ENCODE measurements around the gene KLK3. TPM values are rescaled to one million over a fixed set of nuclear protein-coding genes. Genes with fewer than 3 reads are reported as not detected.

KLK3 gene
- total and polyA plus RNA-seq, 2 of the 8 experiments (the other 6 are each of a cell fraction or from before 2014, with no cell fraction given), result 0.08 TPM; not detected in 1

DNA sequence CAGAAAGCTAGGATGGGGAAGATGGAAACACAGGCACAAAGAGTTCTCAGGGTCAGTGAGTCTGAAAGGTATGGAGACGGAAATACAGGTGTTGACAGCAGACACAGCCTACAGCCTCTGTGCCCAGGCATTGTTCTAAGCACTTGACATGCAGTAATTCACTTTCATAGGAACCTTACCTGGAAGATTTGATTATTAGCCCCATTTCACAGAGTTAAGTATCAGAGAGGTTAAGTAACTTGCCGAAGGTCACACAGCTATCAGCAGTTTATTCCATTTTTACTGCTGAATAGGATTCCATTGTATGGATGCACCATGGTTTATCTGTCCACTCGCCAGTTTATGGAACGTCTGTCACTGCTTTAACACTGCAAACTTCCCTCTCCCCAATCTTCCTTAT is 43.3 kb downstream of the KLK3 start (continued):
- TF ChIP-seq, protein P1, sequence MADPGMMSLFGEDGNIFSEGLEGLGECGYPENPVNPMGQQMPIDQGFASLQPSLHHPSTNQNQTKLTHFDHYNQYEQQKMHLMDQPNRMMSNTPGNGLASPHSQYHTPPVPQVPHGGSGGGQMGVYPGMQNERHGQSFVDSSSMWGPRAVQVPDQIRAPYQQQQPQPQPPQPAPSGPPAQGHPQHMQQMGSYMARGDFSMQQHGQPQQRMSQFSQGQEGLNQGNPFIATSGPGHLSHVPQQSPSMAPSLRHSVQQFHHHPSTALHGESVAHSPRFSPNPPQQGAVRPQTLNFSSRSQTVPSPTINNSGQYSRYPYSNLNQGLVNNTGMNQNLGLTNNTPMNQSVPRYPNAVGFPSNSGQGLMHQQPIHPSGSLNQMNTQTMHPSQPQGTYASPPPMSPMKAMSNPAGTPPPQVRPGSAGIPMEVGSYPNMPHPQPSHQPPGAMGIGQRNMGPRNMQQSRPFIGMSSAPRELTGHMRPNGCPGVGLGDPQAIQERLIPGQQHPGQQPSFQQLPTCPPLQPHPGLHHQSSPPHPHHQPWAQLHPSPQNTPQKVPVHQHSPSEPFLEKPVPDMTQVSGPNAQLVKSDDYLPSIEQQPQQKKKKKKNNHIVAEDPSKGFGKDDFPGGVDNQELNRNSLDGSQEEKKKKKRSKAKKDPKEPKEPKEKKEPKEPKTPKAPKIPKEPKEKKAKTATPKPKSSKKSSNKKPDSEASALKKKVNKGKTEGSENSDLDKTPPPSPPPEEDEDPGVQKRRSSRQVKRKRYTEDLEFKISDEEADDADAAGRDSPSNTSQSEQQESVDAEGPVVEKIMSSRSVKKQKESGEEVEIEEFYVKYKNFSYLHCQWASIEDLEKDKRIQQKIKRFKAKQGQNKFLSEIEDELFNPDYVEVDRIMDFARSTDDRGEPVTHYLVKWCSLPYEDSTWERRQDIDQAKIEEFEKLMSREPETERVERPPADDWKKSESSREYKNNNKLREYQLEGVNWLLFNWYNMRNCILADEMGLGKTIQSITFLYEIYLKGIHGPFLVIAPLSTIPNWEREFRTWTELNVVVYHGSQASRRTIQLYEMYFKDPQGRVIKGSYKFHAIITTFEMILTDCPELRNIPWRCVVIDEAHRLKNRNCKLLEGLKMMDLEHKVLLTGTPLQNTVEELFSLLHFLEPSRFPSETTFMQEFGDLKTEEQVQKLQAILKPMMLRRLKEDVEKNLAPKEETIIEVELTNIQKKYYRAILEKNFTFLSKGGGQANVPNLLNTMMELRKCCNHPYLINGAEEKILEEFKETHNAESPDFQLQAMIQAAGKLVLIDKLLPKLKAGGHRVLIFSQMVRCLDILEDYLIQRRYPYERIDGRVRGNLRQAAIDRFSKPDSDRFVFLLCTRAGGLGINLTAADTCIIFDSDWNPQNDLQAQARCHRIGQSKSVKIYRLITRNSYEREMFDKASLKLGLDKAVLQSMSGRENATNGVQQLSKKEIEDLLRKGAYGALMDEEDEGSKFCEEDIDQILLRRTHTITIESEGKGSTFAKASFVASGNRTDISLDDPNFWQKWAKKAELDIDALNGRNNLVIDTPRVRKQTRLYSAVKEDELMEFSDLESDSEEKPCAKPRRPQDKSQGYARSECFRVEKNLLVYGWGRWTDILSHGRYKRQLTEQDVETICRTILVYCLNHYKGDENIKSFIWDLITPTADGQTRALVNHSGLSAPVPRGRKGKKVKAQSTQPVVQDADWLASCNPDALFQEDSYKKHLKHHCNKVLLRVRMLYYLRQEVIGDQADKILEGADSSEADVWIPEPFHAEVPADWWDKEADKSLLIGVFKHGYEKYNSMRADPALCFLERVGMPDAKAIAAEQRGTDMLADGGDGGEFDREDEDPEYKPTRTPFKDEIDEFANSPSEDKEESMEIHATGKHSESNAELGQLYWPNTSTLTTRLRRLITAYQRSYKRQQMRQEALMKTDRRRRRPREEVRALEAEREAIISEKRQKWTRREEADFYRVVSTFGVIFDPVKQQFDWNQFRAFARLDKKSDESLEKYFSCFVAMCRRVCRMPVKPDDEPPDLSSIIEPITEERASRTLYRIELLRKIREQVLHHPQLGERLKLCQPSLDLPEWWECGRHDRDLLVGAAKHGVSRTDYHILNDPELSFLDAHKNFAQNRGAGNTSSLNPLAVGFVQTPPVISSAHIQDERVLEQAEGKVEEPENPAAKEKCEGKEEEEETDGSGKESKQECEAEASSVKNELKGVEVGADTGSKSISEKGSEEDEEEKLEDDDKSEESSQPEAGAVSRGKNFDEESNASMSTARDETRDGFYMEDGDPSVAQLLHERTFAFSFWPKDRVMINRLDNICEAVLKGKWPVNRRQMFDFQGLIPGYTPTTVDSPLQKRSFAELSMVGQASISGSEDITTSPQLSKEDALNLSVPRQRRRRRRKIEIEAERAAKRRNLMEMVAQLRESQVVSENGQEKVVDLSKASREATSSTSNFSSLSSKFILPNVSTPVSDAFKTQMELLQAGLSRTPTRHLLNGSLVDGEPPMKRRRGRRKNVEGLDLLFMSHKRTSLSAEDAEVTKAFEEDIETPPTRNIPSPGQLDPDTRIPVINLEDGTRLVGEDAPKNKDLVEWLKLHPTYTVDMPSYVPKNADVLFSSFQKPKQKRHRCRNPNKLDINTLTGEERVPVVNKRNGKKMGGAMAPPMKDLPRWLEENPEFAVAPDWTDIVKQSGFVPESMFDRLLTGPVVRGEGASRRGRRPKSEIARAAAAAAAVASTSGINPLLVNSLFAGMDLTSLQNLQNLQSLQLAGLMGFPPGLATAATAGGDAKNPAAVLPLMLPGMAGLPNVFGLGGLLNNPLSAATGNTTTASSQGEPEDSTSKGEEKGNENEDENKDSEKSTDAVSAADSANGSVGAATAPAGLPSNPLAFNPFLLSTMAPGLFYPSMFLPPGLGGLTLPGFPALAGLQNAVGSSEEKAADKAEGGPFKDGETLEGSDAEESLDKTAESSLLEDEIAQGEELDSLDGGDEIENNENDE (IDR thresholded peaks at IDR 0.05; ENCODE audit: insufficient replicate concordance, low read length), result no peak
- TF ChIP-seq PHF8 (conservative IDR thresholded peaks at IDR 0.05; ENCODE audit: low read depth, low read length) (no peak), NANOG (IDR thresholded peaks at IDR 0.05; ENCODE audit: insufficient read depth, low read depth, low read length, poor library complexity, severe bottlenecking) (no peak), KDM5A (IDR thresholded peaks at IDR 0.05; ENCODE audit: low read length) (no peak), RXRA (IDR thresholded peaks at IDR 0.05; ENCODE audit: insufficient read depth, low read depth, low read length) (no peak), BACH1 (IDR thresholded peaks at IDR 0.05; ENCODE audit: low read length) (no peak)

Data from H1 (cell line).